Fibroblast of the aortic adventitia (primary cell): ENCODE data around the gene CAMKK2. TPM values are rescaled to one million over a fixed set of nuclear protein-coding genes. Genes with fewer than 3 reads are reported as not detected.
"Not testable (repeated sequence)": the region's sequence is repeated elsewhere in the genome, so short reads cannot be mapped to it uniquely, and the experiment has no call there.

ENCODE experiments used
- DNase-seq: peaks from one replicate; pipeline ENCODE4 v3.0.0-alpha.2; 2010; ENCODE audit warnings: low read depth
- H3K4me3 ChIP-seq: 2 replicates; pipeline ENCODE4 v1.5.1; 2011; ENCODE audit warnings: low read depth, mild to moderate bottlenecking, control low read depth, low read length, moderate library complexity
- total RNA-seq: library from RNA; depleted of rRNA; stranded (reverse); fragments of >200 nt; gene quantifications from 2 replicates; pipeline ENCODE4 v1.2.3, GENCODE V29; 2012; ENCODE audit warnings: low replicate concordance
- TF ChIP-seq, protein P1 (sequence below): IDR thresholded peaks from 2 replicates; pipeline ENCODE4 v1.5.1; 2011; ENCODE audit warnings: mild to moderate bottlenecking, low read length, control low read depth, inconsistent platforms; ENCODE audit not compliant: insufficient read depth

CAMKK2 gene
- total RNA-seq, 1 donor, result 23.8 TPM

DNA sequence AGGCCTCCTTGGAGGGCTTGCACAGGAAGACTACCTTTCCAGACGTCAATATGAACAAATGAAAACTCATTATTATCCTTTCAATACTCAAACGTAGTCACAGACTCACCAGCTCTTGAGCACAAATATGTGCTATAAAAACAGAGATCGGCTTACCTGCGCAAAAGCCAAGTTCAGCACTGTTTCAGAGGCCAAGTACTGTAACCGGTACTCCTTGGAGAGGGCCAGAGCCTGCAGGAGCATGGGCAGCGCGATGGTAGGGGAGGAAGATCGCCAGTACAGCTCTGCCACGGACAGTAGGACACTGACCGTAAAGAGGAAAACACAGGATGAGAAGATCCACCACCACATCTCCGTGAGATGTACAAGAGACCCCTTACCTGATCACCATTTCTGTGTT, 21.6 kb upstream of the CAMKK2 start:
- DNase-seq, result no peak
- H3K4me3 ChIP-seq, result no peak overlapping the region
- TF ChIP-seq, protein P1, sequence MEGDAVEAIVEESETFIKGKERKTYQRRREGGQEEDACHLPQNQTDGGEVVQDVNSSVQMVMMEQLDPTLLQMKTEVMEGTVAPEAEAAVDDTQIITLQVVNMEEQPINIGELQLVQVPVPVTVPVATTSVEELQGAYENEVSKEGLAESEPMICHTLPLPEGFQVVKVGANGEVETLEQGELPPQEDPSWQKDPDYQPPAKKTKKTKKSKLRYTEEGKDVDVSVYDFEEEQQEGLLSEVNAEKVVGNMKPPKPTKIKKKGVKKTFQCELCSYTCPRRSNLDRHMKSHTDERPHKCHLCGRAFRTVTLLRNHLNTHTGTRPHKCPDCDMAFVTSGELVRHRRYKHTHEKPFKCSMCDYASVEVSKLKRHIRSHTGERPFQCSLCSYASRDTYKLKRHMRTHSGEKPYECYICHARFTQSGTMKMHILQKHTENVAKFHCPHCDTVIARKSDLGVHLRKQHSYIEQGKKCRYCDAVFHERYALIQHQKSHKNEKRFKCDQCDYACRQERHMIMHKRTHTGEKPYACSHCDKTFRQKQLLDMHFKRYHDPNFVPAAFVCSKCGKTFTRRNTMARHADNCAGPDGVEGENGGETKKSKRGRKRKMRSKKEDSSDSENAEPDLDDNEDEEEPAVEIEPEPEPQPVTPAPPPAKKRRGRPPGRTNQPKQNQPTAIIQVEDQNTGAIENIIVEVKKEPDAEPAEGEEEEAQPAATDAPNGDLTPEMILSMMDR, result no peak

DNA sequence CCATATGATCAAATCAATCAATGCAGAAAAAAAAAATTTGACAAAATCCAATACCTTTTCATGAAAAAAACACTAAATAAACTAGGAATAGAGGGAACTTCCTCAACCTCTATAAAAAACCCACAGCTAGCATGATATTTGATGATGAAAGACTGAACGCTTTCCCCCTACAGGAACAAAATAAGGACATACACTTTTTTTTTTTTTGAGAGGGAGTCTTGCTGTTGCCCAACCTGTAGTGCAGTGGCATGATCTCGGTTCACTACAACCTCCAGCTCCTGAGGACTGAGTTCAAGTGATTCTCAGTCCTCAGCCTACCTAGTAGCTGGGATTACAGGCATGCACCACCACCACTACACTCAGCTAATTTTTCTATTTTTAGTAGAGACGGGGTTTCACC, 17.9 kb upstream of the CAMKK2 start:
- no peak for DNase-seq
- no peak overlapping the region for H3K4me3 ChIP-seq
- TF ChIP-seq, protein P1, result no peak

DNA sequence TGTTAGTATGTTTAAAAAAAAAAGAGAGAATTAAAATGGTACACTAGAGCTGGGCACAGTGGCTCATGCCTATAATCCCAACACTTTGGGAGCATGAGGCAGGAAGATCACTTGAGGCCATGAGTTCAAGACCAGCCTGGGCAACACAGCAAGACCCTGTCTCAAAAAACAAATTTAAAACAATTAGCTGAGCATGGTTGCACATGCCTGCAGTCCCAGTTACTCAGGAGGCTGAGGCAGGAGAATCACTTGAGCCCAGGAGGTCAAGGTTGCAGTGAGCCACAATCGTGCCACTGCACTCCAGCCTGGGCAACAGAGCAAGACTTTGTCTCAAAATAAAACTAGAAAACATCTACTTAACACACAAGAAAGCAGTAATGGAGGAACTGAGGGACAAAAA, 13.7 kb upstream of the CAMKK2 start:
- not testable (repeated sequence) for DNase-seq, H3K4me3 ChIP-seq

DNA sequence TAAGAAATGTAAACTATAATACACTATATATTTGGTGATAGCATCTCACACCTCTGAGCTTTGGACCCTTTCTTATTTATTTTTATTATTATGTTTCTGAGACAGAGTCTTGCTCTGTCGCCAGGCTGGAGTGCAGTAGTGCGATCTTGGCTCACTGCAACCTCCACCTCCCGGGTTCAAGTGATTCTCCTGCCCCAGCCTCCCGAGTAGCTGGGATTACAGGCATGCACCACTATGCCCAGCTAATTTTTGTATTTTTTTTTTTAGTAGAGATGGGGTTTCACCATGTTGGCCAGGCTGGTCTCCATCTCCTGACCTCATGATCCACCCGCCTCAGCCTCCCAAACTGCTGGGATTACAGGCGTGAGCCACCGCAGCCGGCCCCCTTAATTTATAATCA, 10.9 kb upstream of the CAMKK2 start:
- not testable (repeated sequence) for DNase-seq, H3K4me3 ChIP-seq

DNA sequence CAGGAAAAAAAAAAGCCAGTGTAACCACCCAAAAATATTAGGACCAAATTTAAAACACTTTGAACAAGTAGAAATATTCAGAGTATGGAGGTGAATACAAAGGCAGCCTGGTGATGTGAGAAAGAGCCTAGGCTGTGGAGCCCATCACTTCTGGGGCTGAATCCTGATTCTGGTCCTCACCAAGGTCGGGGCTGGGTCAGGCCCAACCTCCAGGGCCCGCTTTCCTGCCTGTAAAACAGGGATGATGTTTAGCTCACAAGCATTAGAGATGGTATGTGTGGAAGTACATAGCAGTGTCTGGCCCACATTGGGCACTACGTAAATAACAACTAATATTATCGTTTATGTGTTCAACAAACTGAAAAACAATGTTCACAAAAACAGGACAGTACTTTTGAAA, 7.8 kb upstream of the CAMKK2 start:
- DNase-seq, result no peak
- TF ChIP-seq, protein P1, result no peak
- no peak overlapping the region for H3K4me3 ChIP-seq

DNA sequence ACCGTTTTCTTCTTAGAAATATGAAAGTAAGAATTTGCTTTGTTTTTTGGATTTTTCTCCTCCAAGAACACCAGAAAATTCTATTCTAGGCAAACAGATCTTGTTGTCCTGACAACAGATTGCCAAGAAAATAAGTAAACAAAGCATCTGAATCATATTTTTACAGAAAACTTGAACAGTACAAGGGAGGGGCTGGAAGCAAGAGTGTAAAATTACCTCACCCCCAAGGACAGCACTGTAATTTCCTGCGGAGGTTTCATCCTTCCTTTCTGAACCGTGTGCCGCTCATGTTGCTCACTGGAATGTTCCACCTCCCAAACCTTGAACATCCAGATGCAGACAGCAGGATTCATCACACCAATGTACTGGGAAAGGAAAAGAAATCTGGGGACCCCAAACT, 5.4 kb upstream of the CAMKK2 start:
- H3K4me3 ChIP-seq, result no peak overlapping the region
- TF ChIP-seq, protein P1, result no peak
- DNase-seq, result no peak

DNA sequence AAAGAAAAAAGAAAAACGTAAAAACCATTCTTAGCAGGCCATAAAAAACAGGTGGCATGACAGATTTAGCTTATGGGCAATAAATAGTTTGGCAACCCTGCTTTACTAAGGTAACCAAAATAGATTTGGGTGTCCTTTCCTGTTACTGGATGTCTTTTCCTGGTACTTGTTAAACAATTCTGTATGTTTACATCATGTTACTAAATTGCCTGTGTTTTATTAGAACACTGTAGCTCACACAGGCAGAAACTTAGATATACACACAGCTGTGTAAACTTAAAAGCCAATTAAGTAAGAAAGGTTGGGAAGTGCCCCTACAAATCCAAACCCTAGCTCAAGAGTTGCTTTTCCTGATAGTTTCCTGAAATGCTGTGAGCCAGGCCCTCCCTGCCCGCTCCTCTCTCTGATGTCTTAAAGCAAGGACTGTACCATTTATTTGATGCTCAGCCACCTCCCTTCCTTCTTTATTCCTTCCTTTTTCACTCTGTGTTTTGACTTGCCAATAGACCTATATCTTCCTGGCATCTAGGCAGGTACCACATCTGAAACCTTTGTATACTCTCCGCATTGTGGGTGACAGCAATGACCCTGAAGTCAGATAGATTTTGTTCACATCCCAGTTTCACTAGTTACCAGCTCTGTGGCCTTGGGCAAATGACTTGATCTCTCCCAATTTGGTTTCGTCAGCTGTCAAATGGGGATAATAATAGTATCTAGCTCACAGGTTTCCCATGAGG, 3.7 kb upstream of the CAMKK2 start:
- no peak for DNase-seq
- no peak overlapping the region for H3K4me3 ChIP-seq
- TF ChIP-seq, protein P1, result no peak

DNA sequence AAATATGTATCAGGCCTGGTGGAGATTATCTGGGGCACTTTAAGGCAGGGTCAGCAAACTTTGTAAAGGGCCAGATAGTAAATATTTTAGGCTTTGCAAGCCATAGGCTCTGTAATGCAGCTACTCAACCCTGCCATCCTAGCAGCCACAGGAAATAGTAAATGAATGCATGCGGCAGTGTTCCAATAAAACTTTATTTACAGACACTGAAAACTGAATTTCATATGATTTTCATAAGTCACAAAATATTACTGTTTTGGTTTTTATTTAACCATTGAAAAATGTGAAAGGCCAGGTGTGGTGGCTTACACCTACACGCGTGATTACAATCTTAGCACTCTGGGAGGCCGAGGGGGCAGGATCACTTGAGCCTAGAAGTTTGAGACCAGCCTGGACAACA, 3.2 kb upstream of the CAMKK2 start:
- DNase-seq, result no peak
- no peak overlapping the region for H3K4me3 ChIP-seq
- TF ChIP-seq, protein P1, result no peak

DNA sequence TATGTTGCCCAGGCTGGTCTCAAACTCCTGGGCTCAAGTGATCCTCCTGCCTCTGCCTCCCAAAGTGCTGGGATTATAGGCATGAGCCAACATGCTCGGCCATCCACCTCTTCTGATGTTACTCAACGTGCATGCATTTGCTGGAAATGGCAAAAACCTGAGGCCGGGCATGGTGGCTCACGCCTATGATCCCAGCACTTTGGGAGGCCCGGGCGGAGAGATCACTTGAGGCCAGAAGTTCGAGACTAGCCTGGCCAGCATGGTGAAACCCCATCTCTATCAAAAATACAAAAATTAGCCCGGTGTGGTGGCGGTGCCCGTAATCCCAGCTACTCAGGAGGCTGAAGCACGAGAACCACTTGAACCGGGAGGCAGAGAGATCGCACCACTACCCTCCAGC, 1.9 kb upstream of the CAMKK2 start:
- DNase-seq, H3K4me3 ChIP-seq: not testable (repeated sequence)
